Fibroblast of mammary gland (primary cell): ENCODE results near the gene WBP4.

Source experiments
- DNase-seq: peaks from one replicate; pipeline ENCODE4 v3.0.0-alpha.2; 2010; ENCODE audit warnings: low read depth
- H3K4me3 ChIP-seq: 2 replicates; pipeline ENCODE4 v1.5.1; 2011; ENCODE audit warnings: low read depth, mild to moderate bottlenecking, low read length, moderate library complexity; ENCODE audit not compliant: control insufficient read depth
- TF ChIP-seq, protein P1 (sequence below): conservative IDR thresholded peaks from 2 replicates; pipeline ENCODE4 v1.5.1; 2011; ENCODE audit warnings: low read depth, low read length, inconsistent platforms; ENCODE audit not compliant: control insufficient read depth, insufficient read depth

WBP4 gene

DNA sequence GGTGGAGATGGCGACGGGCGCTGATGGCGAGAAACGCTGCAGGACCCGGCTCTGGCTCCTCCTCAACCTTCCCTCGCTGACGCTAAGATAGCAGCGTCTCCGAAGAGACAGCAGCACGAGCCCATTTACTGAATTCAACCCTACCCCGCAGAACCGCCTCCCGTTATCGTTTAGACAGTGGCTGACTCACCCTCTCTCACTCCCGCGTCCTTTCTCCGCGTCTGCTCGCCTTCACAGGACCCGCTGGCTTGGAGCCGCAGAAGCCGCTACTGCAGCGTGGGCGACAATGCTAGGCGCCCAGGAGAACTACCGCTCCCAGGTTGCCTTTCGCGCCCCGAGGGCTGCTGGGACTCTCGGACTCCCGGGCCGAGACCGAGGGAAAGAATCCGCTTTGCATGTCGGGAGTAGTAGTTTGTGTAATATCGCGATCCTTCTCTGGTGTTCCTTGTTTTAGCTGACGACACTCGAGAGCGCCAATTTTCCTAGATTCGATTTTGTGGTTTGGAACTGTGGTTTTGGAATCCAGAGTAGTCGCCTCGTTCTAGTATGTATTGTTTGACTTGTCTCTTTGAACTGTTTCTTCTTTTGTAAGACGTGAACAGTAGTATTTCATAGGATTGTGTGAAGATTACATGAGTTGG lies 71.3 kb downstream of the WBP4 start, which contains the start of gene KBTBD6:
Gene KBTBD6 (minus strand): TSS at position 291 of the 641 bp plus-strand sequence. CDS start 291 bp downstream, outside the sequence.
- peak within 1 kb of the TSS; percentile 76 for H3K4me3 ChIP-seq
- TF ChIP-seq, protein P1, sequence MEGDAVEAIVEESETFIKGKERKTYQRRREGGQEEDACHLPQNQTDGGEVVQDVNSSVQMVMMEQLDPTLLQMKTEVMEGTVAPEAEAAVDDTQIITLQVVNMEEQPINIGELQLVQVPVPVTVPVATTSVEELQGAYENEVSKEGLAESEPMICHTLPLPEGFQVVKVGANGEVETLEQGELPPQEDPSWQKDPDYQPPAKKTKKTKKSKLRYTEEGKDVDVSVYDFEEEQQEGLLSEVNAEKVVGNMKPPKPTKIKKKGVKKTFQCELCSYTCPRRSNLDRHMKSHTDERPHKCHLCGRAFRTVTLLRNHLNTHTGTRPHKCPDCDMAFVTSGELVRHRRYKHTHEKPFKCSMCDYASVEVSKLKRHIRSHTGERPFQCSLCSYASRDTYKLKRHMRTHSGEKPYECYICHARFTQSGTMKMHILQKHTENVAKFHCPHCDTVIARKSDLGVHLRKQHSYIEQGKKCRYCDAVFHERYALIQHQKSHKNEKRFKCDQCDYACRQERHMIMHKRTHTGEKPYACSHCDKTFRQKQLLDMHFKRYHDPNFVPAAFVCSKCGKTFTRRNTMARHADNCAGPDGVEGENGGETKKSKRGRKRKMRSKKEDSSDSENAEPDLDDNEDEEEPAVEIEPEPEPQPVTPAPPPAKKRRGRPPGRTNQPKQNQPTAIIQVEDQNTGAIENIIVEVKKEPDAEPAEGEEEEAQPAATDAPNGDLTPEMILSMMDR: no peak
- DNase-seq: peak; percentile 99
